AG09319 (cell line): ENCODE measurements around the gene RAP1GAP2.
A peak's percentile ranks its signal among the peaks of the same experiment; 100 is the strongest.
"Not testable (repeated sequence)": the region's sequence is repeated elsewhere in the genome, so short reads cannot be mapped to it uniquely, and the experiment has no call there.

Experiments
- DNase-seq: peaks from one replicate; pipeline ENCODE4 v3.0.0-alpha.2; 2010; ENCODE audit warnings: low read depth; ENCODE audit errors: extremely low read depth
- TF ChIP-seq, protein P1 (sequence below): IDR thresholded peaks from 2 replicates; pipeline ENCODE4 v1.5.1; 2011; ENCODE audit warnings: low read depth, mild to moderate bottlenecking, inconsistent platforms, low read length, moderate library complexity

Gene RAP1GAP2

DNA sequence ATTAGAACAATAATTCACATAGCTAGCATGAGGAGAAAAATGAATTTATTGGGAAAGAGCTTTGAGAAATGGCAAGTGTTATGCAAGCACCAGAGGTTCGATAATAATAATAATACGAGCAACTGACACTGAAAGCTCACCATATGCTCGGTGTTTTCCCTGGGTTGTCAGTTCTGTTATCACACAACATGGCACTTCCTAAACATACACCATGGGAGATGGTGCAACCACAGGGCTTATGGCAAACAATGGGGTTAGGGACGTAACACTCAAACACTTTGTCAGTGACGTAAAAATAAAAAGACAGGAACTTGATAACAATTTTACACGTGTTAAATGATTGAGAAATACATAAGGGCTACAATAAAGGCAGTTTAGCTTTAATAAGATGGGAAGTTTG lies 243.5 kb downstream of the RAP1GAP2 start:
- no peak for DNase-seq
- TF ChIP-seq, protein P1, sequence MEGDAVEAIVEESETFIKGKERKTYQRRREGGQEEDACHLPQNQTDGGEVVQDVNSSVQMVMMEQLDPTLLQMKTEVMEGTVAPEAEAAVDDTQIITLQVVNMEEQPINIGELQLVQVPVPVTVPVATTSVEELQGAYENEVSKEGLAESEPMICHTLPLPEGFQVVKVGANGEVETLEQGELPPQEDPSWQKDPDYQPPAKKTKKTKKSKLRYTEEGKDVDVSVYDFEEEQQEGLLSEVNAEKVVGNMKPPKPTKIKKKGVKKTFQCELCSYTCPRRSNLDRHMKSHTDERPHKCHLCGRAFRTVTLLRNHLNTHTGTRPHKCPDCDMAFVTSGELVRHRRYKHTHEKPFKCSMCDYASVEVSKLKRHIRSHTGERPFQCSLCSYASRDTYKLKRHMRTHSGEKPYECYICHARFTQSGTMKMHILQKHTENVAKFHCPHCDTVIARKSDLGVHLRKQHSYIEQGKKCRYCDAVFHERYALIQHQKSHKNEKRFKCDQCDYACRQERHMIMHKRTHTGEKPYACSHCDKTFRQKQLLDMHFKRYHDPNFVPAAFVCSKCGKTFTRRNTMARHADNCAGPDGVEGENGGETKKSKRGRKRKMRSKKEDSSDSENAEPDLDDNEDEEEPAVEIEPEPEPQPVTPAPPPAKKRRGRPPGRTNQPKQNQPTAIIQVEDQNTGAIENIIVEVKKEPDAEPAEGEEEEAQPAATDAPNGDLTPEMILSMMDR = no peak

DNA sequence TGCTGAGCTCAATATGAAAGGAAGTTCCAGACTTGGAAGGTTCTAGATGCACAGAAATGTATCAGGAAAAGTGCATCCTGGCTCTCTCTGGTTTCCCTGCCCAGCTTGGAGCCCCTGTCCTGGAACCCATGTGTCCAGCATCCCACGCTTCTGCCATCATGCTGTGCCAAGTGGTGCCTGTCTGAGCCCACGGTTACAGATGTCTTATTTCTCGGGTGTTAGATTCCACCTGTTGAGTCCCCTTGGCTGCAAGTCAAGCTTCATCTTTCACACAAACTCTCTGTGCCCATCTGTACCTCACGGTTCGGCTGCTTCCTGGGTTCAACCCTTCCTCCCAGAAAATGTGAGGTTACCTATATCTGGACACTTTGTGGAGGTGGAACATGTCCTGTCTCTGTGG lies 244.6 kb downstream of the RAP1GAP2 start:
- TF ChIP-seq, protein P1 = no peak
- DNase-seq = no peak

DNA sequence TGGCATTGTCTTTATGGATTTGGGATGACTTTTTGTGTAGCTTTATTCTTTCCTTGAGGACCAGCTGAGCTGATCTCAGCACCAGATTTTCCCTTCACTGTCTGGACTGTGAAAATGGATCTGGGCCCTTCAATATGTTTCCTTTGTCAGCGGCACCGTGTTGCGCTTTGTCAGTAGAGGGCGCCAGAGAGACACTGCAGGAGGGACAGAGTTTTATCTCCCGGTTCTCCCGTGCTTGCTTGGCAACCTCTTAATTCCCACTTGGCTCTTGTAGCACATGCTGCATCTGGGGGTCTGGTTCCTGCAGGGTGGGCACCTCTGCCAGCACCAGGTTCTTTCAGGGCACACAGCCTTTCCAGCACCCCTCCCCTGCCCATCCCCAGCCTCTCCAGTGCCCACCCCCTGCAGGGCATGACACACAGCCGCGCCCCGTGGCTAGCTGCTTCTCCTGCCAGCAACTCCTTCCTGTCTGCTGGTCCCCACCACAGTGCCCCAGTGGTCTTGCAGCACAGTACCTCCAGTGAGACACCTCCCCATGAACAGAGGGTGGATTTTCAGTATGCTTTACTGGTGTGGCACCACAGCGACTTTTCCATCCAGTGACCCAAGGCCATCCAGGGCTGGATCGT lies 247.6 kb downstream of the RAP1GAP2 start:
- TF ChIP-seq, protein P1 = no peak; the same call in 1 of the 2 replicates
- no peak for DNase-seq

DNA sequence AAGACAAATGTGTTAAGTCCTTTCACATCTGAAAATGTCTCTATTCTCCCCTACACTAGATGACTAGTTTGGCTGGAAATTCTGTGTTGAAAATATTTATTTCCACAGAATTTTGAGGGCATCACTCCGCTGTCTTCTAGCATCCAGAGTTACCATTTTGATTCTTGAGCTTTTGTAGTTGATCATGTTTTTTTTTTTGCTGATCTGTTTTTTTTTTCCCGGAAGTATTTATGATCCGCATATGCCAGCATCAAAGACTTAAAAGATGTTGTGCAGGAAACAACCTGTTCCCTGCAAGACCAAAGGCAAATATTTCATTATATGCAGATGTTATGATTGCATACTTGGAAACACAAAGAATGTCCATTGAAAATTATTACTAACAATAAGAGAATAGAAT lies 250.5 kb downstream of the RAP1GAP2 start:
- TF ChIP-seq, protein P1 = no peak

DNA sequence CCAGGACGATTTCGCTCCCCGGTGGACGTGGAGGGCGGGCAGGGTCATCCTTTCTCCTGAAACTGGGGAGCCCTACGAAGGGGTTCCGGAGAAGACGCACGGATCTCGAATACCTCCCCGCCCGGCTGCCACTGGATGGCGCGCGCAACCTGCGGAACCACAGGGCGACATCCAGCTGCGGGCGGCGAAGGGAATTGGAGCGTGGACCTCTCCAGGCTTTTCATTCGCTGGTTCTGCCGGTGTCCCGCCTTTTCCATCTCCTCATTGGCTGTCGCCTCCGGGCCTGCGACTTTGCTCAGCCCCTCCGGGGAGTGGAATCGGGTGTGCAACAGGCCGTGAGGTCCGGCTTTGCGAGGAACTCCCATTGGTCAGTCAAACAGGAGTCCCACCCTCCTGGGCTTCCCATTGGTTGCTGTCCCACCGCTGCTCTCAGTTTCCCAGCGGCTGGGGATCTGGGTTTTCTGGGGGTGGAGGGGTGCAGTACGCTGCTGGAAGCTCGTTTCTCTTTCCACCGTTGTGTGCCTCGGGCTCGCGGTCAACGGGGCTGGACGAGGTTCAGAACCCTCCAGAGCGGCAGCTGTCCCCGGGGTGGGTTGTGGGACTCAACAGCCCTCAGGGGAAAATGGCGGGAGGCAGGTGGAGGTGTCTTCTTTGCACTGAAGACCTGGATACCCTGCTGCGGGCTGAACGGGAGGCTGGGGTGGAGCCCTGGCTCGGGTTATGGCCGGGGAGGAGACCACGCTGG lies 252.7 kb downstream of the RAP1GAP2 start:
- DNase-seq = peak; percentile 95
- TF ChIP-seq, protein P1 = peak; percentile 78

More for the DNA sequence above, 250.5 kb downstream of the RAP1GAP2 start:
- no peak for DNase-seq

DNA sequence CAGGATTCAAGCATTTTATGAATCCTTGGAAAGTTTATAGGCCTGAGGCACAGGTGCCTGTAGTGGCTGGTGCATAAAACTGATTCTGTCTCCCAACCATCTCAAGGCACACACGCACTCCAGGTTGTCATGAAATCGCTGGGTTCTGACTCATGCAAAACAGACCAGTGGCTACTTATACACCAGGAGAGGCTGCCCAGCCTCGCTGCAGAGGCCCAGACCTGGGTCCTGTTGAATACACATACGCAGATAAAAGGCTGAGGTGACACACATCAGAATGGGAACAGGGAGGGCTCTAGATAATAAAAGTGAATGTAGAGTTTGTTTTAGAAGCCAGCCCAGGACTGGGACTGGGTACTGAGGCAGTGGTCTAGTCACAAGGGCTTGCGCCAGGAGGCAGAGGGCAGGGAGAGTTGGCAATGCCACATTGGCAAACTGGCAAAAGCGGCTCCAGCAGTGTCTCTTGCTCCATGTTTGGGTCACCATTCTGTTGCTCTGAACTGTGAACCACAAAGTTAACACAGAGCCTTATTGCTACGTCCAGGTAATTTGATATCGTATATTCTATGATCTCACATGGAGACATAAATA lies 253.6 kb downstream of the RAP1GAP2 start:
- DNase-seq = no peak
- TF ChIP-seq, protein P1 = no peak

DNA sequence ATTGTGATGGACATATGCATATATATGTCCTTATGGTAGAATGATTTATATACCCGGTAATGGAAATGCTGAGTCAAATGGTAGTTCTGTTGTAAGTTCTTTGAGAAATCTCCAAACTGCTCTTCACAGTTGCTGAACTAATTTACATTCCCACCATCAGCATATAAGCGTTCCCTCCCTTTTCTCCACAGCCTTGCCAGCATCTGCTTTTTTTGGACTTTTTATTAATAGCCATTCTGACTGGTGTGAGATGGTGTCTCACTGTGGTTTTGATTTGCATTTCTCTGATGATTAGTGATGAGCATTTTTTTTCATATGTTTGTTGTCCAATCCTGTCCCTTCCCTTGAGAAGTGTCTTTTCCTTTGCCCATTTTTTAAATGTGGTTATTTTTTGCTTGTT lies 258.6 kb downstream of the RAP1GAP2 start:
- DNase-seq = not testable (repeated sequence)

DNA sequence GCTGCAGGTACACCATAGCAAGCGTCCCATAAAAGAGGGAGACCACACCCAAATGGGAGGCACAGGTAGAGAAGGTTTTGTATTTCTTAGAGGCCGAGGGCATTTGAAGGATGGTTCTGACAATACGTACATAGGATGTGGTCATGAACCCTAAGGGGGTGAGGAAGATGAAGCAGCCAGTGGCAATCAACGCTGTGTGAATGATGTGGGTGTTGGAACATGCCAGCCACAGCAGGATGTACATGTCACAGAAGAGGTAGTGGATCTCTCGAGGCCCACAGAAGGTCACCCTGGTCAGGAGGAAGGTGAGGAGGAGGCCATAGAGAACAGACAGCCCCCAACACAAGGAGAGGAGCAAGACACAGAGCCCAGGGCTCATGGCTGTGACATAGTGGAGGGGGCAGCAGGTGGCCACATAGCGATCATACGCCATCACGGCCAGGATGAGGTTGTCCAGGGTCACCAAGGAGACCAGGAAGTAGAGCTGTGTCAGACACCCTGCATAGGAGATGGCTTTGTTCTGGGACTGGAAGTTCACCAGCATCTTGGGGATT lies 266.7 kb downstream of the RAP1GAP2 start:
- DNase-seq = not testable (repeated sequence)

DNA sequence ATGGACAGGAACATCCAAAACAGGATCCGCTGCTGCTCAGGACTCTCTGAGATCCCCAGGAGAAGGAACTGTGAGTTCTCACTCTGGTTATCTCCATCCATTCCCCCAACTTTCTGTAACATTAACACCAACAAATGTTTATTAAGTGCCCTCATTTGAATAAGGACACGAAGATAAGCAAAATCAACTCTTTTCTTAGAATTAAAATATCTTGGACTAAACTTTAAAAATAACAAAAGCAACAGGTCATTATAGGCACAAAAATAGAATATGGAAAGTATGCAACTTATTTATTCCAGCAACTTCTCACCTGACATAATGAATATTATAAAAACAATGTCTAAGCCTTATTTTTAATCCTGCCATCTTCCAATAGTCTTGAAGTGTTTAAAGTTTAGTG lies 267.3 kb downstream of the RAP1GAP2 start, which contains the start of gene OR1D5:
TSS of gene OR1D5 (minus strand) at position 101 of the 400 bp plus-strand sequence. CDS start at position 101, 0 bp downstream.
- DNase-seq = not testable (repeated sequence)

DNA sequence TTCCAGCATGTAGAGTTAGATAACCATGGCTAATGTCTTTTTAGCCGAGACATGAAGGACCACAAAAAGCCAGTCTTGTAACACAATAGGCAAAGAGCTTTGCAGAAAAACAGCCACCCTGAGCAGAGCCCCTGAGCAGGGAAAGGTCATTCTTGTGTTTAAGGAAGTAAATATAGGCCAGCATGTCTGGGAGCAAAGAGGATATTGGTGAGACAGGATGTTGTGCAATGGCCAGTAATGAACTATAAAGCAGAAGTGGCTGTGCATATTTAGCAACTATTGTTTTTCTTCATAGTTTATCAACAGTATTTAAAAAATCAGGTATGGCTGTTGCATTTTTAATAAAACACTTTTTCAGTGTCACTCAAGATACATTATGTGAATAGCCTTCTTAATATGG lies 269.0 kb downstream of the RAP1GAP2 start:
- DNase-seq = not testable (repeated sequence)
